Measurements from ENCODE around the gene LCE7A. TPM values are rescaled to one million over a fixed set of nuclear protein-coding genes. Genes with fewer than 3 reads are reported as not detected.

Gene LCE7A
- total and polyA plus RNA-seq, 10 of the 15 experiments (the other 5 are each of a cell fraction or from before 2014, with no cell fraction given), result not detected

DNA sequence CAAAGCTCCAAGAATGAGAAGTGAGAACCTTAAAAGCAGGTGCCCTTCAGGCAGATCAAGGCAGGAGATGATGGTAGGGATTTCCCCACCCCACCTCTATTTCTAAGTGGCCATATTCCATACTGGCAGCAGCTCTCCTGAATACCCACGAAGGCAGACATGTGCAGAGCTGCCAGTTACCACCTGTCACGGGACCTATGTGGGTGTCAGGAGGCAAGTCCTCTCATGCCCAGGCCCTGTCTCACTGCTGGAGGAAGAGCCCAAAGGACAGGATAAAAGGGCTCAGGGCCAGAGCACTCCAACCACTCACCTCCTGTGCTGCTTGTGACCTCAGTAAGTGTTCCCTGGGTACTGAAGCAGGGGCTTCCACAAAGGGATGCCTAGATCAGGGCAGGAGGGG, 48.7 kb upstream of the LCE7A start:
- in situ Hi-C loops (cut with MboI) (no loop called here), intact Hi-C loops (cut with micrococcal nuclease; ENCODE audit: unreplicated experiment) (no loop called here)
- Histone ChIP-seq H3K4me1 (ENCODE audit: control insufficient read depth, insufficient read depth, low read length) (no peaks in the 10 kb centered on the region), H3K27ac (ENCODE audit: control insufficient read depth, insufficient read depth) (no peak overlapping the region), H3K4me2 (ENCODE audit: control insufficient read depth, insufficient read depth) (no peak overlapping the region), H2AFZ (ENCODE audit: control insufficient read depth, low read depth, low read length) (no peak overlapping the region), H3K4me3 (no peak overlapping the region), H3K79me2 (ENCODE audit: control insufficient read depth, insufficient read depth, low read length) (no peaks in the 10 kb centered on the region), H4K20me1 (ENCODE audit: control insufficient read depth, insufficient read depth) (no peaks in the 10 kb centered on the region), H3K27me3 (replicated peaks in 1 of 2; ENCODE audit: control insufficient read depth in 2 of 2, insufficient read depth in 2 of 2, low read length in 1 of 2) (peaks cover 0 to 5% of the 10 kb centered on the region in 2 experiments; a peak in 1 of 4 replicates), H3K9me3 (replicated peaks; ENCODE audit: control insufficient read depth, insufficient read depth, low read length) (no peaks in the 10 kb centered on the region), H3K36me3 (ENCODE audit: control insufficient read depth in 2 of 2, insufficient read depth in 2 of 2, low read length in 1 of 2) (no peaks in the 10 kb centered on the region), H3K9ac (ENCODE audit: control insufficient read depth, insufficient read depth, low read length) (no peak overlapping the region)
- ChIA-PET CTCF (no interaction called here), RAD21 (ENCODE audit: unreplicated experiment) (no interaction called here), POLR2A (no interaction called here), SMC1A (ENCODE audit: uncharacterized antibody, unreplicated experiment) (no interaction called here)
- DNase-seq (ENCODE audit: low read depth, low spot score), result no peak
- peak; percentile 57 for ATAC-seq
- FAIRE-seq, result no peak
- 0% methylated on average over 2 of the region's 2 CpGs for WGBS (ENCODE audit: insufficient coverage, insufficient replicate concordance, low lambda C conversion rate, missing lambda C conversion rate)
- TF ChIP-seq, protein P1, sequence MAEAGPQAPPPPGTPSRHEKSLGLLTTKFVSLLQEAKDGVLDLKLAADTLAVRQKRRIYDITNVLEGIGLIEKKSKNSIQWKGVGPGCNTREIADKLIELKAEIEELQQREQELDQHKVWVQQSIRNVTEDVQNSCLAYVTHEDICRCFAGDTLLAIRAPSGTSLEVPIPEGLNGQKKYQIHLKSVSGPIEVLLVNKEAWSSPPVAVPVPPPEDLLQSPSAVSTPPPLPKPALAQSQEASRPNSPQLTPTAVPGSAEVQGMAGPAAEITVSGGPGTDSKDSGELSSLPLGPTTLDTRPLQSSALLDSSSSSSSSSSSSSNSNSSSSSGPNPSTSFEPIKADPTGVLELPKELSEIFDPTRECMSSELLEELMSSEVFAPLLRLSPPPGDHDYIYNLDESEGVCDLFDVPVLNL (IDR thresholded peaks at IDR 0.05; ENCODE audit: low read depth, low read length), result no peak
- TF ChIP-seq, protein P2, sequence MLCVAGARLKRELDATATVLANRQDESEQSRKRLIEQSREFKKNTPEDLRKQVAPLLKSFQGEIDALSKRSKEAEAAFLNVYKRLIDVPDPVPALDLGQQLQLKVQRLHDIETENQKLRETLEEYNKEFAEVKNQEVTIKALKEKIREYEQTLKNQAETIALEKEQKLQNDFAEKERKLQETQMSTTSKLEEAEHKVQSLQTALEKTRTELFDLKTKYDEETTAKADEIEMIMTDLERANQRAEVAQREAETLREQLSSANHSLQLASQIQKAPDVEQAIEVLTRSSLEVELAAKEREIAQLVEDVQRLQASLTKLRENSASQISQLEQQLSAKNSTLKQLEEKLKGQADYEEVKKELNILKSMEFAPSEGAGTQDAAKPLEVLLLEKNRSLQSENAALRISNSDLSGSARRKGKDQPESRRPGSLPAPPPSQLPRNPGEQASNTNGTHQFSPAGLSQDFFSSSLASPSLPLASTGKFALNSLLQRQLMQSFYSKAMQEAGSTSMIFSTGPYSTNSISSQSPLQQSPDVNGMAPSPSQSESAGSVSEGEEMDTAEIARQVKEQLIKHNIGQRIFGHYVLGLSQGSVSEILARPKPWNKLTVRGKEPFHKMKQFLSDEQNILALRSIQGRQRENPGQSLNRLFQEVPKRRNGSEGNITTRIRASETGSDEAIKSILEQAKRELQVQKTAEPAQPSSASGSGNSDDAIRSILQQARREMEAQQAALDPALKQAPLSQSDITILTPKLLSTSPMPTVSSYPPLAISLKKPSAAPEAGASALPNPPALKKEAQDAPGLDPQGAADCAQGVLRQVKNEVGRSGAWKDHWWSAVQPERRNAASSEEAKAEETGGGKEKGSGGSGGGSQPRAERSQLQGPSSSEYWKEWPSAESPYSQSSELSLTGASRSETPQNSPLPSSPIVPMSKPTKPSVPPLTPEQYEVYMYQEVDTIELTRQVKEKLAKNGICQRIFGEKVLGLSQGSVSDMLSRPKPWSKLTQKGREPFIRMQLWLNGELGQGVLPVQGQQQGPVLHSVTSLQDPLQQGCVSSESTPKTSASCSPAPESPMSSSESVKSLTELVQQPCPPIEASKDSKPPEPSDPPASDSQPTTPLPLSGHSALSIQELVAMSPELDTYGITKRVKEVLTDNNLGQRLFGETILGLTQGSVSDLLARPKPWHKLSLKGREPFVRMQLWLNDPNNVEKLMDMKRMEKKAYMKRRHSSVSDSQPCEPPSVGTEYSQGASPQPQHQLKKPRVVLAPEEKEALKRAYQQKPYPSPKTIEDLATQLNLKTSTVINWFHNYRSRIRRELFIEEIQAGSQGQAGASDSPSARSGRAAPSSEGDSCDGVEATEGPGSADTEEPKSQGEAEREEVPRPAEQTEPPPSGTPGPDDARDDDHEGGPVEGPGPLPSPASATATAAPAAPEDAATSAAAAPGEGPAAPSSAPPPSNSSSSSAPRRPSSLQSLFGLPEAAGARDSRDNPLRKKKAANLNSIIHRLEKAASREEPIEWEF (IDR thresholded peaks at IDR 0.05; ENCODE audit: insufficient replicate concordance, low read depth, low read length), result no peak
- TF ChIP-seq BHLHE40 (IDR thresholded peaks at IDR 0.05; ENCODE audit: borderline replicate concordance in 1 of 2, low read depth in 2 of 2, low read length in 1 of 2), result peak in 1 of 2 experiments; percentile 19; a peak in 1 of 4 replicates
- TF ChIP-seq, protein P3, sequence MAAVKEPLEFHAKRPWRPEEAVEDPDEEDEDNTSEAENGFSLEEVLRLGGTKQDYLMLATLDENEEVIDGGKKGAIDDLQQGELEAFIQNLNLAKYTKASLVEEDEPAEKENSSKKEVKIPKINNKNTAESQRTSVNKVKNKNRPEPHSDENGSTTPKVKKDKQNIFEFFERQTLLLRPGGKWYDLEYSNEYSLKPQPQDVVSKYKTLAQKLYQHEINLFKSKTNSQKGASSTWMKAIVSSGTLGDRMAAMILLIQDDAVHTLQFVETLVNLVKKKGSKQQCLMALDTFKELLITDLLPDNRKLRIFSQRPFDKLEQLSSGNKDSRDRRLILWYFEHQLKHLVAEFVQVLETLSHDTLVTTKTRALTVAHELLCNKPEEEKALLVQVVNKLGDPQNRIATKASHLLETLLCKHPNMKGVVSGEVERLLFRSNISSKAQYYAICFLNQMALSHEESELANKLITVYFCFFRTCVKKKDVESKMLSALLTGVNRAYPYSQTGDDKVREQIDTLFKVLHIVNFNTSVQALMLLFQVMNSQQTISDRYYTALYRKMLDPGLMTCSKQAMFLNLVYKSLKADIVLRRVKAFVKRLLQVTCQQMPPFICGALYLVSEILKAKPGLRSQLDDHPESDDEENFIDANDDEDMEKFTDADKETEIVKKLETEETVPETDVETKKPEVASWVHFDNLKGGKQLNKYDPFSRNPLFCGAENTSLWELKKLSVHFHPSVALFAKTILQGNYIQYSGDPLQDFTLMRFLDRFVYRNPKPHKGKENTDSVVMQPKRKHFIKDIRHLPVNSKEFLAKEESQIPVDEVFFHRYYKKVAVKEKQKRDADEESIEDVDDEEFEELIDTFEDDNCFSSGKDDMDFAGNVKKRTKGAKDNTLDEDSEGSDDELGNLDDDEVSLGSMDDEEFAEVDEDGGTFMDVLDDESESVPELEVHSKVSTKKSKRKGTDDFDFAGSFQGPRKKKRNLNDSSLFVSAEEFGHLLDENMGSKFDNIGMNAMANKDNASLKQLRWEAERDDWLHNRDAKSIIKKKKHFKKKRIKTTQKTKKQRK (IDR thresholded peaks at IDR 0.05; ENCODE audit: low read depth, low read length), result no peak
- no TSS peak for BruUV-seq (replicated peaks)
